Hematopoietic multipotent progenitor cell (in vitro differentiated cells): ENCODE data around the gene BPIFB2. TPM values are rescaled to one million over a fixed set of nuclear protein-coding genes. Genes with fewer than 3 reads are reported as not detected.
"Not testable (repeated sequence)": the region's sequence is repeated elsewhere in the genome, so short reads cannot be mapped to it uniquely, and the experiment has no call there.

Source experiments
- DNase-seq, 3 donors: peaks; one replicate each; pipeline ENCODE4 v3.0.0-alpha.2; 2011 to 2015; ENCODE audit warnings: low read depth in 2 of 3, low spot score in 2 of 3
- total RNA-seq: library from RNA; depleted of rRNA; stranded (reverse); fragments of >200 nt; gene quantifications from one replicate; pipeline ENCODE4 v1.2.3, GENCODE V29; 2012

The BPIFB2 gene
- total RNA-seq, 1 donor = not detected

DNA sequence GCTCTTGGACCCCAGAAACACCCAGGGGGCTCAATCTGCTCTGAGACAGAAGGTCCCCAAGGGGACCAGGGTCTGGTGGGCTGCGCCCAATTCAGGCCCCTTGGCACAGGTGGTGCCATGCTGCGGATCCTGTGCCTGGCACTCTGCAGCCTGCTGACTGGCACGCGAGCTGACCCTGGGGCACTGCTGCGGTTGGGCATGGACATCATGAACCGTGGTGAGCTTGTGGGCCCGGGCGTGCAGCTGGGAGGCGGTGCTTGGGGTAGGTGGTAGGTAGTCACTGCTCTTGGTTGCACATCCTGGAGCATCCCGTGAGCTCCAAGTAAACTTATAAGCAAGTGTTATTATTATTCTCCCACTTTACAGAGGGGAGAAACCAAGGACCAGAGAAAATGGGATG is 24.0 kb downstream of the BPIFB2 start, which contains the start of gene BPIFB6:
Gene BPIFB6, plus strand, starts transcription at position 118 of the 400 bp plus-strand sequence. Its CDS starts 0 bp downstream, at position 118.
- no peak for DNase-seq

DNA sequence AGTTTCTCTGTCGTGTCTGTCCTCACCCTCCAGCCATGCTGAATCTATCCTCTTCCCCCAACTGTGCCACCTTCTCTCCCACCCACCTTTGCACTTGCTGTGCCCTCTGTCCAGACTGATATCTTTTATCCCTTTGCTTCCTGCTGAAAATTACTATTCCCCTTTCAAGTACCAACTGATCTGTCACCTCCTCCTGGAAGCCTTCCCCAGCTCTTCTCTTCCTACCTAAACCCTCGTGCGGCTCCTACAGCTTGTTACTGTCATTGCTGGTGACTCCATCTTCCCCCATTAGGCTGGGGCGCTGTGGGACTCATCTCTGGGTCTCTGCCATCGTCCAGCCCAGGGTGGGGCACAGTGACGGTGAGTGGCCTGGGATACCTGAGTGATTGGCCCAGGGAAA is 25.1 kb downstream of the BPIFB2 start:
- DNase-seq = no peak

DNA sequence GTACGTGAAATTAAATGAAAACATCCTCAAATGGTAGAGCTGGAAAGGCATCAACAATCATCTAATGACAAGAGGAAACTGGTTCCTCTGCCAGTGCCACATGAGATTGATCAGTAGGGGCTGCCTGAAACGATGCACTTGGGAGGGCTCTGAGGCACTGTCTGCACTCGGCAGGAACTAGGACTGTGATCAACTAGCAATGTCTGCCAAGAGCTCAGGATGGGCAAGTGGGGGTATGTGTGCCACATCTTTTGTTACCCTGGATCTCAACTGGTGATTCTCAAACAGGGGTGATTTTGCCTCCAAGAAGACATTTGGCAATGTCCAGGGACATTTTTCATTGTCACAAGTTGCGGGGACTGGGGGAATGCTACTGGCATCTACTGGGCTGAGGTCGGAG is 25.9 kb downstream of the BPIFB2 start:
- DNase-seq = no peak

DNA sequence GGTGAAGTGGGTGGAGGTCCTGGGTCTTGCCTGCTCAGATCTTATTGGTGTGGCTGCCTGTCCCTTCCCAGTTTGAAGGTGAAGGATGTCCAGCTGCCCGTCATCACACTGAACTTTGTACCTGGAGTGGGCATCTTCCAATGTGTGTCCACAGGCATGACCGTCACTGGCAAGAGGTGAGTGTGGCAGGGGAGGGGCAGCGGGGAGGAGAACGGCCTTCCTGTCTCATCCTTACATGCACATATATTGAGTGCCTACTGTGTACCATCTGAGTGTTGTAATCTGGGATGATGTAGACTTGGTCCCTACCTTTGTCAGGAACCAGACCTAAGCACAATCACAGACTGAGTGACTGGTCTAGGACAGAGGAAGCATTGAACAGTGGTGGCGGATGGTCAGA is 26.6 kb downstream of the BPIFB2 start:
- DNase-seq = no peak

DNA sequence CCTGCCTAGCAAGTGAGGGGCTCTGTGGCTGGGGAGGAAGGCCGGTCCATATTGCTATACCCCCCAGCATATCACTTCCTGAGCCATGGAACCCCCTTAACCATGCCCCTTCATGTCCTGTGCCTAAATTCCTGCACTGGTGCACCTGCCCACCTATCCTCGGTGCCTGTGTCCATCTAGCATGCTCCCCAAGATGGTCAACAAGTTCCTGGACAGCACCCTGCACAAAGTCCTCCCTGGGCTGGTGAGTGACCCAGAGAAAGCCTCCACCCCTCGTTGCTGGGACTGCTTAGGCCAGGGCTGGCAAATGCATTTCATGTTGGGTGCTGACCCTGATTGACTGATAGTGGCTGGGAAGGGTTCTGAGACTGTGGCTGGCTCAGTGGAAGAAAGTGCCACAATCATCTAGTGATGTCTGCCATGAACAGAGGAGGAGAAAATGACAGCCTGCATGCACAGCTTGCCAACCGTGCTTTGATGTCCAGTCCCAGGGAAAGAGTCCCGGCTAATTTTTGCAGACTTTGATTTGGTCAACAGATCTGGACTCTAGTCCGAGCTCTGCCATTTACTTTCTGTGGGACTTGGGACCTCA is 27.5 kb downstream of the BPIFB2 start:
- DNase-seq = no peak

DNA sequence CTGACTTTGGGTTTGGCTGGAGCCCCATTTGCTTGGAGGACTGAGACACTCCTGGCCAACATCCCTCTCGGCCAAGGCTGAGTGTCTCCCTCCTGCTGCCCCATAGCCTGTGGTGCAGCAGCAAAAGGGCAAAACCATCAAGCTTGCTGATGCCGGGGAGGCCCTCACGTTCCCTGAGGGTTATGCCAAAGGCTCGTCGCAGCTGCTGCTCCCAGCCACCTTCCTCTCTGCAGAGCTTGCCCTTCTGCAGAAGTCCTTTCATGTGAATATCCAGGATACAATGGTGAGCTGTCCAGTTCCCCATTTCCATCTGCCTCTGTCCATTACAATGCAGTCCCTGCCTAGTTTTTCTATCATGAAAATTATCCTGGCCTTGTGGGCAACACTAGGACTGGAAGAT is 30.0 kb downstream of the BPIFB2 start:
- no peak for DNase-seq

DNA sequence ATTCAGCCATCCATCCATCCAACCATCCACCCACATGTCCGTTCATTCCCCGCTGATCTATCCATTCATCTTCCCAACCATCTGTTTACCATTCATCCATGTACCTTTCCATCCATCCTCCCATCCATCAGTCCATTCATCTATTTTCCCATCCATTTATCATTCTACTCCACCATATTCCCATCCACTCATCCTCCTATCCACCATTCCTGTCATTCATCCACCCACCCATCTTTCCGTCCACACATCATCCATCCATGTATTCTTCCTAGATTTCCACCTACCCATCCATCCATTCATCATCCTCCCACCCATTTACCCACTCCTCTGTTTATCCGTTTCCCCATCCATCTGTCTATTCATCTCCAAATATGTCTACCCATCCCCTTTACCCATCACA is 30.7 kb downstream of the BPIFB2 start:
- DNase-seq = no peak

DNA sequence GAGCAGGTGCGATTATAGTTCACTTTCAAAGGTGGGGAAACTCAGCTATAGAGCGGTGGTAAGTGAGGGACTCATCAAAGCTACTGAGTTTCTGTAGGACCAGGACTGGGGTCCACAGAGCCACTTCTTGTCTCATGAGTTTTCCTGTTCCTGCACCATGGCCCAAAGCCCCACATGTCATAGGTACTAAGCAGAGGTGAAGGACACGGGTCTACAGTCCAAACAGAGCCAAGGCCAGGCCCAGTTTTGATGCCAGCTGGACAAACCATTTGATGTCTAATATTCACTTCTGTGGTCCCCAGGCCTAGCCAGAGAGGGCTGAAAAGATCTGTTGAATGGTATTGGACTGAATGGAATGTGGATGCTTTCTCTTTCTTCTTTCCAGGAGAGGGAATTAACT is 34.9 kb downstream of the BPIFB2 start:
- no peak for DNase-seq

DNA sequence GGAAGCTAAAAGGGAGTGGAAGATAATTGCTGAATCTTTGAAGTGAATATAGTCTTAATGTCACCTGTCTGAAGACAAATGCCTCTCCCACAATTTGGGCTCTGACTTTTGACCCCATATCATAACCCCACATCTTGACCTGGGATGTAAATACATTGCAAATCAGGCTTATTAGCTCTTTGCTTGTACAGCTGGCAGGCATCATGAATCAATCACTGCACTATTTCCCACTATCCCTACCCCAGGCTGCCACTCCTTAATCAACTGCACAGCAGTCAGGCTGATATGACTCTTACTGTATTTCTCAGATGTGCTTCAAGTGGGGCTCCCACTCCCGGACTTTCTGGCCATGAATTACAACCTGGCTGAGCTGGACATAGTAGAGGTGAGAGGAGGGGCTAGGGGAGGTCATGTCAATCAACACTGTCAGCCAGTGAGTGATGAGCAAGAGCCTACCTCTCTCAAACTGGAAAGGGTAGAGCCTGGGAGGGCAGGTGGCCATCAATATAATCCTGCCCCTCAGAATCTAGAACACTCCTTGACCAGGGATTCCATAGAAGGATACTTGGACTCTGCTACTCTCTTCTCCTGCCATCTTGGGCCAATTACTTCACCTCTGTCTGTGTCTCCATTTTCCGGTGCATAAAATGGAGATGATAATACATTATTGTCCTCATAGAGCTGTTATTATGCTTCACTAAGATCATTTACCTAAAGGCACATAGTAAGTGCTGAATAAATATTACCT is 35.7 kb downstream of the BPIFB2 start:
- no peak for DNase-seq

DNA sequence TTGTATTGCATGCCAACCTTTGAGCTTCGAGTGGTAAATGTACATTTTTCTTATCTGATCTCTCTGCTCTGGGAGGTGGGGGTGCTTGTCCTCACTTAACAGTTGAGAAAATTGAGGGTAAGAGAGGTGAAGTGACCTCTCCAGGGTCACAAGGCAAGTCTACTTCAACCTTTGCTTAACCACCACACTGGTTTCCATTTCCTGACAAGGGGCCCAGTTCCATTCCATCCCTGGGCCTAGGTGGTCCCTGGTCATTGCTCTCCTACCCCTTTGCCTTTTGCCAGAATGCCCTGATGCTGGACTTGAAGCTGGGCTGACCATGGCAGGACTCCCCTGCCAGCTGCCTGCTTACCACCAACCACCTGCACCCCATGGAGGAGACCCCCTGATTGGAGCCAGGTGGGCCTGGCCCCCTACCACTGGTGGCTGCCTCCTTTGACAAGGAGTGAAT is 36.3 kb downstream of the BPIFB2 start:
- no peak for DNase-seq

DNA sequence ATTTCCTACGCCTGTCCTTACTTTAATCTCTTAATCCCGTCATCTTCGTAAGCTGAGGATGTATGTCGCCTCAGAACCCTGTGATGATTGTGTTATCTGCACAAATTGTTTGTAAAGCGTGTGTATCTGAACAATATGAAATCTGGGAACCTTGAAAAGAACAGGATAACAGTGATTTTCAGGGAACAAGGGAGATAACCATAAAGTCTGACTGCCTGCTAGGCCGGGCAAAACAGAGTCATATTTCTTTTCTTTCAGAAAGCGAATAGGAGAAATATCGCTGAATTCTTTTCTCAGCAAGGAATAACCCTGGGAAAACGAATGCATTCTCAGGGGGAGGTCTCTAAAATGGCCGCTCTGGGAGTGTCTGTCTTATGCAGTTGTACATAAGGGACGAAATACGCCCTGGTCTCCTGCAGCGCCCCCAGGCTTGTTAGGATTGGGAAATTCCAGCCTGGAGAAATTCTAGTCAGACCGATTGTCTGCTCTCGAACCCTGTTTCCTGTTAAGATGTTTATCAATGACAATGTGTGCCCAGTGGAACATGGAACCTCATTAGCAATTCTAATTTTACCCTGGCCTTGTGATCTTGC is 37.7 kb downstream of the BPIFB2 start:
- DNase-seq = not testable (repeated sequence)

DNA sequence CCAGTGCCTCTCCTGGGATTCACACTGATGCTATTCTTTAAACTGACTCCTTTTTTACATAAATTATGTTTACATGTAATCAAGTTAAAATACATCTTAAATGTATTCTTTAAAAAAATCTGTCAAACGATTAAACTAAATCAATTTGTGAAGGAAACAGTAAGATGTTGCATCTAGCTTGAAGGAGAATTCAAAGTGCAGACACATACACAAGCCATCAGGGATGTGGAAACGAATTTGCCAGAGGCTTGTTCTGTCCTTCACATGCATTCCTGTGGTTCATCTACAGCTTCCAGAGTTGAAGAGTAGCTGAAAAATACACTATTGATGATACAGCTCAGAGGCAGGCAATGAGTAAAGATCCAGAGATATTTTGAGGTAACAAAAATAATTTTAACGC is 38.9 kb downstream of the BPIFB2 start:
- no peak for DNase-seq

DNA sequence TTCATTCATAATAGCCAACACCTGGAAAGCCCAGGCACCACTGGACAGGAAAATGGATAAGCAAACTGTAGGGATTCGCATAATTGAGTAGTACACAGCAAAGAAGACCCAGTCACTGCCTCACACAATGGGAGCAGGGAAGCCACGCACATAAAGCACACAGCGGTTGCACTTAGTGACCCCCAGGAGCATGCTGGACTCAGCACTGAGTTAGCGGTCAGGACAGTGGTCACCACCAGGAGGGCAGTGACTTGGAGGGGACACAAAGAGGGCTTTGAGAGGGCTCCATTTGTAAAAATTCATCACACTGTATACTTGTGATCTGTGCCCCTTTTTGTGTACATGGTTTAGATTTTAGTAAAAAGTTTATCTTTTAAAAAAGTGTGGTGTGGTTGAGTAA is 43.8 kb downstream of the BPIFB2 start:
- DNase-seq = no peak

DNA sequence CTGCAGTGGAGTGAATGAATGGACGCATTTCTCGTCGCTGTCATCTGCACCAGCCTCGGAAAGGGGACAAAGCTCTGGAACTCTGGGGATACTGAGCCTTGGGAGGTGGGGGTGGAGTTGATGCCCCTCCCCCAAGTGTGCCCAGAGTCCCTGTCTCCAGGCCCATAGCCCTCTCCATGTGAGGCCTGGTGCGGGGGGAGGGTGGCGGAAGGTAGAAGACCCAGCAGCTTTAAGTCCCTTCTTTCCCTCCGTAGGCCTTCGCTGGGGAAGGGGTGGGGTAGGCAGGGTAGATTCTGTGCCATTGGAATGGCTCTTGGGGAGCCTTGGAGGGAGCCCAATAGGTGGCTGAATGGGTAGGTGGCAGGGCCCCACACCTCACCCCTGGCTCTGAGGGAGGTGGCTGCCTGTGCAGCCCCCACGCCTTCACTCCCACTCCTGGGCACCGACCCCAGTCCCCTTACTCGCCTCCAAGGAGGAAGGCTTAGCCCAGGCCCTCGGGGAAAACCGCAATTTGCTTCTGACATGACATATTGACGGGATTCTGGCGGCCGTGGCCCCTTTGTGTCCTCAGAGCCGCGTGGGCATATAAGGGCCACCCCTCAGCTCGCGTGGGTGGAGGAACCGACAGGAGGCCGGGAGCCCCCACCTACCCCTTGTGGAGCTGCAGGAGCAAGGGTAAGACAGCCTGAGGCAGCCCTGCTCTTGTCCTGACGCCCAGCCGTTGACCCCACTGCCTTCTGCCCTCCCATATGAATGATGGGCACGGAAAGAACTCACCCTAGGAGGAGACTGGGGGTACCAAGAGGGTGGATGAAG is 46.0 kb downstream of the BPIFB2 start, which contains the start of gene BPIFB3:
Gene BPIFB3, plus strand, starts transcription at position 613 of the 816 bp plus-strand sequence. CDS start 1,533 bp downstream, outside the sequence.
- DNase-seq = no peak

DNA sequence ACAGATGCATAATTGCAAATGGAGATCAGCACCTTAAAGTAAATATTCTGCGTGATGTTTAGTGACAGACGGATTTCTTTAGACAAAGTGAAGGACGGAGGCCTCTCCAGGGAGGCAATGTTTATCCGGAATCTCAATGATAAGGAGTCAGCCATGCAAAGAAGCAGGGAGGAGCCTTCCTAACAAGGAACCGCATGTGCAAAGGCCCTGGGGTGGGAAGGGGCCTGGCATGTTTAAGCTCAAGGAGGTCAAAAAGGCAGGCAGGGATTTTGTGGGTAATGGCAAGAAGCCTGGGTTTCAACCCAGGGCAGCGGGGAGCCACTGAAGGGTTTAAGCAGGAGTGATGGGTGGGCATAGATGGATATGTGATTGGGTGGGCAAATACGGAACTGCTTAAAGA is 46.9 kb downstream of the BPIFB2 start:
- no peak for DNase-seq

DNA sequence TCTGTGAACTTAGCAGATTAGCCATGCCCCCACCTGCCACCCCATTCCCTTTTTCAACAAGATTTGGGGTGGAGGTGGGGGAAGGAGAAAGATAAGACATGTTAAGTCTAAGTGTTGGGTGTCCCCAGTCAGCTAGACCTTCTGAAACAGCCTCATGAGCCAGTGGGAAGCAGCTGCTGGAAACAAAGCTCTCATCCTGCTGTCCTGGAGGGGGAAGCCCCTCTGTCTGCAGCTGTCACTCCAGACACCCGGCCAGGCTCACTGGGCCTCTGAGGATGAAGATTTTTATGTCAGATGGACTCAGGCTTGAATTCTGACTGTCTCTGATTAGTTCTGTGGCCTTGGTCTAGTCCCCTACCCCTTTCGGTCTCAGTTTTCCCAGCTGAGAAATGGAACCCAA is 47.3 kb downstream of the BPIFB2 start:
- DNase-seq = no peak

DNA sequence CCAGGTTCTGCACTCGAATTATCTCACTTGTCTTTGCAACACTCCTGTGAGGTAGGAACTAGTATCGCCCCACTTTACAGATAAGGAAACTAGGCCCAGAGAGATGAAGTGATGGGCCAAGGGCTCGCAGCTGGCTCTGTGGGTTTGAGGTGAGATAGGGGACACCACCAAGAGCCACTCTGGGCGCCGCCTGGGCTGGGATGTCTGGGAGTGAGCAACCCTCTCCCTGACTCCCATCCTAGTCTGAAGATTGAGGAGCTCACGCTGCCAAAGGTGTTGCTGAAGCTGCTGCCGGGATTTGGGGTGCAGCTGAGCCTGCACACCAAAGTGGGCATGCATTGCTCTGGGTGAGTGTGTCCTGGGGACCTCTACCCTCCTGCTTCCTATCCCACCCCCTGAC is 51.6 kb downstream of the BPIFB2 start:
- DNase-seq = no peak

DNA sequence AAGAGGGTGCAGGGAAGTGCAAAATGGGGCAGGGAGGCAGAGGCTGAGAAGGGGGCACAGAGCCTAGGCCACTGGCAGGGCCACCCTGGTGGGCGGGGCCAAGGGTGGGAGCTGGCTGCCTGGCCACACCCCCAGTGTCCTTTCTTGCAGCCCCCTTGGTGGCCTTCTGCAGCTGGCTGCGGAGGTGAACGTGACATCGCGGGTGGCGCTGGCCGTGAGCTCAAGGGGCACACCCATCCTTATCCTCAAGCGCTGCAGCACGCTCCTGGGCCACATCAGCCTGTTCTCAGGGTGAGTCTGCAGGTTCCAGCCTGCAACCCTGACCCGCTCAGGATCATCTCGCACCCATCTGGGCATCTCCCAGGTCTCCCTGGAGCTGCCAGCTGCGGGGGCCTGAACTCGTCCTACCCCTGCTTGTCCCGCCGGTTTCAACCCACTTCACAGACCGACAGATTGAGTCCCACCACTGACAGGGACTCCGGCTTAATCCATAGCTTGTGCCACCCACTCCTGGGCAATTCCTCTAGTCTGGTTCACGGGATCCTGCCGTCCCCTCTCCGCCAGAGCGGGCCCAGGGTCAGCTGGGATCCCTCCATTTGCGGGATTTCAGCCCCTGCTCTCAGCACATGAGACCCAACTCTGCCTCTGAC is 52.4 kb downstream of the BPIFB2 start:
- DNase-seq = no peak

DNA sequence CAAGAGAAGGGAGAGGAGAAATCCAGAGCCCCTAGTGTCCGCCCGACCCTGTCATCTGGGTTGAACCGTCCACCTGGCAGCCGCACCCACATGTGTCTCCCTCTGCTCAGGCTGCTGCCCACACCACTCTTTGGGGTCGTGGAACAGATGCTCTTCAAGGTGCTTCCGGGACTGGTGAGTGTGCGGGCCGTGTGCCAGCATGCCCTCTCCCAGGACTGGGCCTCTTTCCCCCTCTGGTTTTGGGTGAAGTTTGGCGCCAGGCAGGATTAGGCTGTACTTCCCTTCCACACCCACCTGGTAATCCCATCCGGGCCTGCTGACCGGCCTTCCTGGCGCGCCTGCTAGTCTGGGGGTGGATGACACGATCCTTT is 54.1 kb downstream of the BPIFB2 start:
- peak in 2 of 3 donors; percentile 26 to 70 for DNase-seq

DNA sequence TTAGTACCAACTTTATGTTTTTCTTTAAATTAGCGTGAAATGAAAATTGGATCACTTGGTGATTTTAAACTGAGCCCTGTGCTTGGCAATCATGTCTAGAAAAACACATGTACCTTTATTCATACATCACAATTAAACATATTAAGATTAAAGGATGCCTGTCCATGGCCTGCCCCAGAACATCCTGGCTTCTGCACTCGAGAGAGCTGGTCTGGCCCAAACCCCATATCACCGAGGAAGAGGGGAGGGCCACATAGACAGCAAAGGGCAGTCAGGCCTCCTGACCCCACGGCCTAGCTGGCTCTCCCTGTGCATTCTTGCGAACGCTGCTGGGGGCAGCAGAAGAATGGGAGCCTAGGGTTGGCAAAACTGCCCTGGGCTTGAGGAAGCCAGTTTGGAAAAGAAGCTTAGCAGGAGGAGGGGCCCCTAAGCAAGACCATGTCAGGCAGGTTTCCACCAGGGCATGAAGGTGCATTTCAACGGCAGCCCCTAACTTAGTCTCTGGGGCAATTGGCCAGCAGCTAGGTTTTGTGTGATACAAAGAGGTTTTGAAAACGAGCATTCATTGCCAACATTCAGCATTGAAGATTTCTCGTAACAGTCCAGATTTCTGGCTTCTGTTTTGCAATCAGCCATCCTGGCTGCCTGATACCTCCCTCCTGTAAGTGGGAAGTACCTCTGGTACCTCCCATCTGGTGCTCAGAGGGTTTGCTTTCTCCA is 54.8 kb downstream of the BPIFB2 start:
- DNase-seq = no peak
